Gastrocnemius medialis (tissue), 4 donors: ENCODE results near the gene VCPKMT.

Source experiments
- POLR2A ChIP-seq, 2 donors: fragments of 450-650 bp; IDR thresholded peaks; one replicate each; pipeline ENCODE4 v1.6.1; 2017; ENCODE audit warnings: antibody characterized with exemption in 2 of 2, mild to moderate bottlenecking in 2 of 2, moderate library complexity in 2 of 2
- TF ChIP-seq, protein P1 (sequence below), 5 experiments: fragments of 450-650 bp in 3 of 5; fragments of 200-600 bp in 2 of 5; sonication (generic) in 2 of 5; IDR thresholded peaks in 4 of 5; conservative IDR thresholded peaks in 1 of 5; 1 replicate in 4 of 5; 2 replicates in 1 of 5; pipeline ENCODE4 v1.5.1; 2016 to 2019; ENCODE audit warnings: antibody characterized with exemption in 5 of 5, mild to moderate bottlenecking in 3 of 5, moderate library complexity in 3 of 5

DNA sequence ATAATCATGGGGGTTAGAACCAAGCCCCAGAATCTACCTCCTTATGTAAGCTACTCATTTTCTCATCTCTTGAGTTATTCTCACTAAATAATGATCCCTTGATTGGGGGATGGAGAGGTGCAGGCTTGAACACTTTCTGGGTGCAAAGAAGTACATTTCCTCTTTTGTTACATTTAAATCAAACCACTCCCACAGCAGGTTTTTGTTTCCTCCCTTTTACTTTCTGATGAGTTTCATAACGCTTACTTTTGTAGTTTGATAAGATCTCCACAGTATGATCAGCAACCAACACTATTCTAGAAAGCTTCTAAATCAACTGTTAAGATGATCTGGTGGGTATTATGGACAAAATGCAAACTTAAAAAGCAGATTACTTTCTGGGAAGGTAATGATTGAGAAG is 20.5 kb downstream of the VCPKMT start:
- TF ChIP-seq, protein P1, sequence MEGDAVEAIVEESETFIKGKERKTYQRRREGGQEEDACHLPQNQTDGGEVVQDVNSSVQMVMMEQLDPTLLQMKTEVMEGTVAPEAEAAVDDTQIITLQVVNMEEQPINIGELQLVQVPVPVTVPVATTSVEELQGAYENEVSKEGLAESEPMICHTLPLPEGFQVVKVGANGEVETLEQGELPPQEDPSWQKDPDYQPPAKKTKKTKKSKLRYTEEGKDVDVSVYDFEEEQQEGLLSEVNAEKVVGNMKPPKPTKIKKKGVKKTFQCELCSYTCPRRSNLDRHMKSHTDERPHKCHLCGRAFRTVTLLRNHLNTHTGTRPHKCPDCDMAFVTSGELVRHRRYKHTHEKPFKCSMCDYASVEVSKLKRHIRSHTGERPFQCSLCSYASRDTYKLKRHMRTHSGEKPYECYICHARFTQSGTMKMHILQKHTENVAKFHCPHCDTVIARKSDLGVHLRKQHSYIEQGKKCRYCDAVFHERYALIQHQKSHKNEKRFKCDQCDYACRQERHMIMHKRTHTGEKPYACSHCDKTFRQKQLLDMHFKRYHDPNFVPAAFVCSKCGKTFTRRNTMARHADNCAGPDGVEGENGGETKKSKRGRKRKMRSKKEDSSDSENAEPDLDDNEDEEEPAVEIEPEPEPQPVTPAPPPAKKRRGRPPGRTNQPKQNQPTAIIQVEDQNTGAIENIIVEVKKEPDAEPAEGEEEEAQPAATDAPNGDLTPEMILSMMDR (IDR thresholded peaks at IDR 0.05 in 4 of 5, conservative IDR thresholded peaks at IDR 0.05 in 1 of 5), result no peak
- no peak for TF ChIP-seq POLR2A (IDR thresholded peaks at IDR 0.05)
